Measurements from ENCODE around the gene DBI.
A peak's percentile ranks its signal among the peaks of the same experiment; 100 is the strongest.
"Not testable (repeated sequence)": the region's sequence is repeated elsewhere in the genome, so short reads cannot be mapped to it uniquely, and the experiment has no call there.

The DBI gene

GRCh38 chr2:119402645-119403560 lies 36.1 kb downstream of the DBI start:
- no peak for DNase-seq

DNA sequence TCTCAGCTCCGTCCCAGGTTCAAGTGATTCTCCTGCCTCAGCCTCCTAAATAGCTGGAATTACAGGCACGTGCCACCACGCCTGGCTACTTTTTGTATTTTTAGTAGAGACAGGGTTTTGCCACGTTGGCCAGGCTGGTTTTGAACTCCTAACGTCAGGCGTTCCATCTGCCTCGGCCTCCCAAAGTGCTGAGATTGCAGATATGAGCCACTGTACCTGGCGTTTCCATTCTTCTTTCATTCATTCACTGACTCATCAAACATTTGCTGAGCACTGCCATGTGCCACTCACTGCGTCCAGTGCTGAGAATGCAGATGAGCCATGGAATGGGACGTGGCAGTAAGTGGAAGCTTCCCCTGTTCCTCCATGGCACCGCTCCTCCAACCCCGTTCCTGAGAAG lies 36.8 kb downstream of the DBI start:
- DNase-seq, result not testable (repeated sequence)

DNA sequence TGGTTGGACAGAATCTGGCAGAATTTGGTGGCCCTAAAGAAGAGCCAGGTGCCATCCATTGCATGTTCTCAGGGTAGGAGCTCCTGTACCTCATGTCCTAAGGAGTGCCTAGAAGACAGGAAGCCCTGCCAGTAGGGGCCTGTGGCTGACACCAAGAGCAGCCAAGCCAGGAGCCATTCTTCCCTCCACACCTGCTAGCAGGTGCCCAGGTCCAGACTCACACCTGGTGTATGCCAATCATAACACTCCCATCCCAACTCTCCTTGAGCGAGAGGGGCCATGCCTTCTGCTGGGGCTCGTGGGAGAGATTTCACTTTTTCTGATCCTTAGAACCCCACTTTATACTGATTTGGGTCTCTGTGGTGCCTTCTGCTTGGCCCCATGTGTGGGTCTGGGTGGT lies 38.4 kb downstream of the DBI start:
- DNase-seq, result no peak

DNA sequence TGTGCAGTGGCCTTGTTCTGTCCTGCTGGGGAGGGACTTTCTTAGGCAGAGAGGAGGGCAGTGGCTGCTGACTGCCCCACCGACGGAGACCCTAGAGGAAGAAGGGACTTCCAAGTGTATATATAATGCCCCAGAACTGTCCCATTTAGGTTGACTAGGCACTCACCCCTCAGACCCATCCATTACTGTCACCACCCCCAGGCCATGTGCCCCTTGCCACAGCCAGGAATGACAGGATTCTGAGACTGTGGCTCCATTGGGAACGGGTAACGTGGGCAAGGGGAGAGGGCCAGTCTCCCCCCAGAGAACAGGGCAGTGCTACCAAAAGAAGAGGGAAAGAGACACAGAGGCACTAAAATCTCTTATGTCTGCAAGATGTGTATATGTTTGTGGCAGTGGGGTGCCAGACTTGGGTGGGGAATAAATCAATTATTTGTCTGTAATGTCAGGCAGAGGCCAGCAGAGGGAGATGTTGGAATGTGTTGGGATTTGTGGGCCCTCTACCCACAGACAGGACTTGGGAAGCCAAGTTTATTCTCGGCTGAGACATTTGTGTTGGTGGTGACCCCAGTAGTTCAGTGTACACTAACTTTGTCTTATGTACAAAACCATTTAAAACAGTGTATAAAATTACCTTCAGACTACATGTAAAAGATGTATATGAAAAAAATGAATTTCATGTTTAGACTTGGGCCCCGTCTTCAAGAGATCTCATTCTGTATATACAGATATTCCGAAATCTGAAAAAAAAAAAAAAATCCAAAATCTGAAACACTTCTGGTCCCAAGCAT lies 40.8 kb downstream of the DBI start:
- DNase-seq, result peak; percentile 28 to 41

DNA sequence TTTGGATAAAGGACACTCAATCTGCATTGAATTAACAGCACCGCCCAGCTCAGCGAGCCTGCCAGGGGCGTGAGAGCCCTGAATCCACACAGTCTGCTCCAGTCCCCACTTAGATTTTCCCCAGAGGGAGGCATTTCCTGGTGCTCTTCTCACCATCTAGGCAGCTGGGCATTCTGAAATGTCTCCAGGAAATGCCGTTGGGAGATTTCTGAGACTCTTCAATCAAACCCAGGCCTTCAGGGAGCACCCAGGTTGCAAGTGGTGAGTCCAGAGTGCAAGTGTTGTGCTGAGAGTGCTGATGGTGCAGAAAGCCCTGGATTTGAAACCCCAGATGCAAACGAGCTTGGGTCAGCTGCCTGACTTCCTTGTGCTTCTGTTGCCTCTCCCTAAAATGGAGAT lies 41.4 kb downstream of the DBI start:
- DNase-seq, result no peak

- no peak for DNase-seq
Observed at GRCh38 chr2:119409506-119409905, 42.7 kb downstream of the DBI start.

GRCh38 chr2:119414894-119415293 lies 48.1 kb downstream of the DBI start:
- DNase-seq, result no peak

GRCh38 chr2:119415630-119416029 lies 48.9 kb downstream of the DBI start:
- no peak for DNase-seq

GRCh38 chr2:119416299-119416923 lies 49.6 kb downstream of the DBI start:
- no peak for DNase-seq

DNA sequence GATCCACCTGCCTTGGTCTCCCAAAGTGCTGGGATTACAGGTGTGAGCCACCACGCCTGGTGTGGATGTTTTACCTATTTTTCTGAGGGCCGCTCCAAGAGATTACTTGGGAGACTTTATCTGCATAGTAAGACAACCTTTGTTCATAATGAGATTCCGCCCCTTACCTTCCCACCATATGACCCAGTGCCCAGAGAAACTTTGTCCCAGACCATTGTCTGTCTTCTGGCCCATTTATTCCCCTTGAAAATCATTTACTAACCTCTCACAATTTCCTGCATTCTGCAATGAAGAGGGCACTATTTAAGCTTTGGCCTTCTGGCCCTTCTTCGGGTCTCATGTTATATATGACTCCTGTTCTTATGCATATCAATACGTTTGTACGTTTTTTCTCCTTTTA lies 51.1 kb downstream of the DBI start:
- DNase-seq, result no peak

- no peak for DNase-seq
Observed at GRCh38 chr2:119419065-119419464, 52.3 kb downstream of the DBI start.

DNA sequence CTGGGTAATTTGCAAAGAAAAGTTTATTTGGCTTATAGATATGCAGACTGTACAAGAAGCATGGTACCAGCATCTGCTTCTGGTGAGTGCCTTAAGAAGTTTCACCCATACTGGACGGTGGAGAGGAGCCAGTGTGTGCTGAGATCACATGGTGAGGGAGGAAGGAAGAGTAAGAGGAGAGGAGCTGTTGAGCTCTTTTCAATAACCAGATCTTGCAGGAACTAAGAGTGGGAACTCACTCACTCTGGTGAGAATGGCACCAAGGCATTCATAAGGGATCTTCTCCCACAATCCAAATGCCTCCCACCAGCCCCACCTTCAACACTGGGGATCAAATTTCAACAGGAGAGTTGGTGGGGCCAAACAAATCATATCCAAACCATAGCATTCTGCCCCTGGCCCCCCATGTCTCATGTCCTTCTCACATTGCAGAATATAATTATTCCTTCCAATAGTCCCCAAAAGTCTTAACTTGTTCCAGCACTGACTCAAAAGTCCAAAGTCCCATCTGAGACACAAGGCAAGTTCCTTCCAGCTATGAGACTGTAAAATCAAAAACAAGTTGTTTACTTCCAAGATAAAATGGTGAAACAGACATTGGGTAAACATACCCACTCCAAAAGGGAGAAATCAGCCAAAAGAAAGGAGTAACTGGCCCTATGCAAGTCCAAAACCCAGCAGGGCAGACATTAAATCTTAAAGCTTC lies 53.2 kb downstream of the DBI start:
- no peak for DNase-seq

DNA sequence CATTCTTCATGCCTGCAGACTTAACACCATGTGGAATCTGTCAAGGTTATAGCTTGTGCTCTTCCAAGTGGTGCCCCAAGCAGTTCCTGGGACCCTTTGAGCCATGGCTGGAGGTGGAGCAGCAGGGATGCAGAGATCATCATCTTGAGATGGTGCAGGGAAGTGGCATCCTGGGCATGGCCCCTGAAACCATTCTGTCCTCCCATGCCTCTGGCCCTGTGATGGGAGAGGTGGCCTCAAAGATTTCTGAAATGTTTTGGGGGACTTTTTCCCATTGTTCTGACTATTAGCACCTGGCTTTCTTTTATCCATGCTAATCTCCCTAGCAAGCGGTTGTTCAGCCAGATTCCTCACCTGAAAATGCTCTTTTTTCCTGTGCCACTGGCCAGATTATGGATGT lies 54.5 kb downstream of the DBI start:
- DNase-seq, result no peak

DNA sequence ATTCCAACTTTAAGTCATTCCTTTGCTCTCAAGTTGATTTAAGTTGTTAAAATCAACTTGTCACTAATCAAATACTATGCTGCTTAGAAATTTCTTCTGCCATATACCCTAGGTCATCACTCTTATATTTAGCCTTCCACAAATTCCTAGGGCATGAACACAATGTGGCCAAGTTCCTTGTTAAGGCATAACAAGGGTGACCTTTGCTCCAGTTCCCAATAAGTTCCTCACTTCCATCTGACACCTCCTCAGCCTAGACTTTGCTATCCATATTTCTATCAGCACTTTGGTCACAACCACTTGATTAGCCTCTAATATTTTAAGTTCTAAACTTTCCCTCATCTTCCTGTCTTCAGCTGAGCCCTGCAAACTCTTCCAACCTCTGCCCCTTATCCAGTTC lies 55.0 kb downstream of the DBI start:
- no peak for DNase-seq

Data from activated T-cell treated with anti-CD3 and anti-CD28 coated beads, Interleukin-2, amount 50 U/mL, for 48 hours (primary cell).